ENCODE results near the gene GLIS2.
A peak's percentile ranks its signal among the peaks of the same experiment; 100 is the strongest.

The GLIS2 gene

DNA sequence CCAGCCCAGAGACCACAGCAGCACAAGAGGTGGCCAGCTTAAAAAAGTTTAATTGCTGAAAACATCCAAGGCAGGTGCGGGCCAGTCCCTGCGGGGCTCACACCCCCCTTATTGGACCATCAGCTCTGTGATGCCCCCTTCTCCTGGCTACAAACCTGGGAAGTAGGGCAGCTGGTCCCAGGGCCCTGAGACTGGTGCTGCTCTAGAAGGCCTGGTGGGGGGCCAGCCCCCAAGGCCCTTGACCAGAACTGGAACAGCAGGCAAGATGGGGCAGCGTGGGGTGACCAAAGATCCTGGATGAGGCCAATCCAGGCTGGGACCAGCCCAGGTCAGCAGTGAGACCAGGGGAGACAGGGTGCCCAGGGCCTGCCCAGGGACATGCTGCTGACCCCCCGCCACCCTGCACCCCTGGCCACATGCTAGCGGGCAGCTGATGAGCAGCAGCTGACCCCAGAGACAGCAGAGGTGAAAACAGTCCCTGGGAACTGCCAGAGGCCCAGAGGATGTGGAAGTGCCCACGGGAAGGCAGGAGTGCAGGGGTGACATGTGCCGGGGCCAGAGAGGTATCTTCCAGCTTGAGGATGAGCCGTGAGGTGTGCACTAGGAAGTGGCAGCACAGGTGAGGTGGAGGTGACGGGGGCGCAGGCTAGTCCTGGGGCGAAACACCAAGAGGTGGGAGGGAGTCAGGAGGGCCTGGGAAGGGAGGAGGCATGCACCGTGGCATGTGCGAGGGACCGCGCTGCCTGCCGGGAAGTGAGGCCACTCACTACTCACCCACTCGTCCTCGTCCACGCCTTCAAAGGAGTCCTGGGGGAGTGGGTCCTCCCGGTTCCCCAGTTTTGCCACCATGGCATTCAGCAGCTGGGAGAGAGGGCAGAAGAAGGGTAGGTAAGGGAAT is 38.9 kb downstream of the GLIS2 start:
- in situ Hi-C loops (cut with MboI; ENCODE audit: low sequenced_read_pairs, unreplicated experiment), result no loop called here
- TF ChIP-seq, protein P1, sequence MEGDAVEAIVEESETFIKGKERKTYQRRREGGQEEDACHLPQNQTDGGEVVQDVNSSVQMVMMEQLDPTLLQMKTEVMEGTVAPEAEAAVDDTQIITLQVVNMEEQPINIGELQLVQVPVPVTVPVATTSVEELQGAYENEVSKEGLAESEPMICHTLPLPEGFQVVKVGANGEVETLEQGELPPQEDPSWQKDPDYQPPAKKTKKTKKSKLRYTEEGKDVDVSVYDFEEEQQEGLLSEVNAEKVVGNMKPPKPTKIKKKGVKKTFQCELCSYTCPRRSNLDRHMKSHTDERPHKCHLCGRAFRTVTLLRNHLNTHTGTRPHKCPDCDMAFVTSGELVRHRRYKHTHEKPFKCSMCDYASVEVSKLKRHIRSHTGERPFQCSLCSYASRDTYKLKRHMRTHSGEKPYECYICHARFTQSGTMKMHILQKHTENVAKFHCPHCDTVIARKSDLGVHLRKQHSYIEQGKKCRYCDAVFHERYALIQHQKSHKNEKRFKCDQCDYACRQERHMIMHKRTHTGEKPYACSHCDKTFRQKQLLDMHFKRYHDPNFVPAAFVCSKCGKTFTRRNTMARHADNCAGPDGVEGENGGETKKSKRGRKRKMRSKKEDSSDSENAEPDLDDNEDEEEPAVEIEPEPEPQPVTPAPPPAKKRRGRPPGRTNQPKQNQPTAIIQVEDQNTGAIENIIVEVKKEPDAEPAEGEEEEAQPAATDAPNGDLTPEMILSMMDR (IDR thresholded peaks at IDR 0.05; ENCODE audit: borderline replicate concordance, control extremely low read depth, extremely low read depth, insufficient read depth, missing control alignments), result no peak

GRCh38 chr16:4356820-4357219 is 41.0 kb downstream of the GLIS2 start:
- no peak for DNase-seq (ENCODE audit: low spot score)
- TF ChIP-seq, protein P1 (IDR thresholded peaks at IDR 0.05; ENCODE audit: borderline replicate concordance, control extremely low read depth, extremely low read depth, insufficient read depth, missing control alignments), result no peak
- in situ Hi-C loops (cut with MboI; ENCODE audit: low sequenced_read_pairs, unreplicated experiment), result no loop called here

More for the DNA sequence above, 38.9 kb downstream of the GLIS2 start:
- no peak for DNase-seq (ENCODE audit: low spot score)

- DNase-seq (ENCODE audit: low spot score), result no peak
- in situ Hi-C loops (cut with MboI; ENCODE audit: low sequenced_read_pairs, unreplicated experiment), result no loop called here
- TF ChIP-seq, protein P1 (IDR thresholded peaks at IDR 0.05; ENCODE audit: borderline replicate concordance, control extremely low read depth, extremely low read depth, insufficient read depth, missing control alignments), result no peak
These were observed 42.4 kb downstream of the GLIS2 start for GRCh38 chr16:4358236-4358635.

DNA sequence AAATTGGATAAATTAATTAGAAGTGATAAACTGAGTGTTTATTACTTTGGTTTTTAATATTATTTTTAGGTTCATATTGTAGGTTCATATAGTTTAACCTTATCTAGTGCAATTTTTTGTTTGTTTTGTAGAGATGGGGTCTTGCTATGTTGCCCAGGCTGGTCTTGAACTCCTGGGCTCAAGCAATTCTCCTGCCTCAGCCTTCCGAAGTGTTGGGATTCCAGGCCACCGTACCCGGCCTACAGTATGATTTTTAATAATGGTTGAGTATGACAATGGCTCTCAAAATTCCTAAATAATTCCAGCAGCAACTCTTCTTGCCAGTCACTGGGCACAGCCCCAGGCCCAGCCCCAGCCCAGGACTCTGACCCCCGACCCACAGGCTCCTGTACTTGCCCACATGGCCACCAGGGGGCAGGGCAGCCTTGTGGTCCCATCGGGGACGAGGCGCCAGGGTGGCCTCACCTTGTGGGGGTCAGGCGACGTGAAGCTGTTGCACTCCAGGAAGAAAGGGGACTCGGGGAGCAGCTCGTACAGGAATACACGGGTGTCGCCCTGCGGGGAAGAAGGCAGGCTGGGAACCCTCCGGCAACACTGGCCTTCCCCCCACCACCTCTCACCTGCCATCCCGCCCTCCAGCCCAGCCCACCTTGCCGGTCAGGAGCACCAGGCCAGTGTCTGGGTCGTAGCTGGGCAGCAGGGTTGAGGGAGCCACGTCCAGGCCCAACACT is 43.1 kb downstream of the GLIS2 start:
- TF ChIP-seq, protein P1 (IDR thresholded peaks at IDR 0.05; ENCODE audit: borderline replicate concordance, control extremely low read depth, extremely low read depth, insufficient read depth, missing control alignments), result peak; percentile 88
- in situ Hi-C loops (cut with MboI; ENCODE audit: low sequenced_read_pairs, unreplicated experiment), result no loop called here
- peak; percentile 80 for DNase-seq (ENCODE audit: low spot score)

DNA sequence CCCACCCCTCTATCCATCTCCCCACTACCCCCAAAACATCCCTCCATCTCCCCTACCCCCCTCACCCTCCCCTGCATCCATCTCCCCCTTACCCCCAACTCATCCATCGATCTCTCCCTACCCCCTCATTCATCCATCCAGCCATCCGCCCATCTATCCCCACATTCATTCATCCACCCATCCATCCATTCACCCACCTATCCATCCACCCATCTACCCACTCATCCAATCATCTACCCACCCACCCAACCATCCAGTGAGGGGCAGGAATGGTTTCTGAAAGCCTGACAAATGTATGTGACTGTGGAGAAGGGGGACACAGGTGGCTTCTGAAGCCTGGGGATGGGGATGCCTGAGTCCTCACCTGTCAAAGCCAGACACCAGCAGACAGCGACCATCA is 44.0 kb downstream of the GLIS2 start:
- in situ Hi-C loops (cut with MboI; ENCODE audit: low sequenced_read_pairs, unreplicated experiment), result no loop called here
- TF ChIP-seq, protein P1 (IDR thresholded peaks at IDR 0.05; ENCODE audit: borderline replicate concordance, control extremely low read depth, extremely low read depth, insufficient read depth, missing control alignments), result no peak
- no peak for DNase-seq (ENCODE audit: low spot score)

DNA sequence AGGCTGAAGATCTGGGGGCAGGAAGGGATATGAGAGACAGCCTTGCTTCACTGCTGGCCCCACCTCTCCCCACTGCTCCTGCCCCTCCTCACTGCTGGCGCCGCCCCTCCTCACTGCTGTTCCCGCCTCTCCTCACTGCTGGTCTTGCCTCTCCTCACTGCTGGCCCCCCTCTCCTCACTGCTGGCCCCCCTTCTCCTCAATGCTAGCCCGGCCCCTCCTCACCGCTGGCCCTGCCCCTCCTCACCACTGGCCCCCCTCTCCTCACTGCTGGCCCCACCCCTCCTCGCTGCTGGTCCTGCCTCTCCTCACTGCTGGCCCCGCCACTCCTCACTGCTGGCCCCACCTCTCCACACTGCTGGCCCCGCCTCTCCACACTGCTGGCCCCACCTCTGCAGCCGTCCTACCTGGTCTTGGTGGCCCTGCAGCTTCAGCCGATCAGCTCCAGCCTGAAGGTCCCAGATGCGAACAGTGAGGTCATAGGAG is 44.7 kb downstream of the GLIS2 start:
- TF ChIP-seq, protein P1 (IDR thresholded peaks at IDR 0.05; ENCODE audit: borderline replicate concordance, control extremely low read depth, extremely low read depth, insufficient read depth, missing control alignments), result no peak
- DNase-seq (ENCODE audit: low spot score), result no peak
- in situ Hi-C loops (cut with MboI; ENCODE audit: low sequenced_read_pairs, unreplicated experiment), result no loop called here

All from GM13976 (cell line).